Measurements from ENCODE around the gene KLHL40. TPM values are rescaled to one million over a fixed set of nuclear protein-coding genes. Genes with fewer than 3 reads are reported as not detected.
"Not testable (repeated sequence)": the region's sequence is repeated elsewhere in the genome, so short reads cannot be mapped to it uniquely, and the experiment has no call there.

Gene KLHL40
- polyA plus RNA-seq, 3 donors: 0.06 TPM; not detected in 2

DNA sequence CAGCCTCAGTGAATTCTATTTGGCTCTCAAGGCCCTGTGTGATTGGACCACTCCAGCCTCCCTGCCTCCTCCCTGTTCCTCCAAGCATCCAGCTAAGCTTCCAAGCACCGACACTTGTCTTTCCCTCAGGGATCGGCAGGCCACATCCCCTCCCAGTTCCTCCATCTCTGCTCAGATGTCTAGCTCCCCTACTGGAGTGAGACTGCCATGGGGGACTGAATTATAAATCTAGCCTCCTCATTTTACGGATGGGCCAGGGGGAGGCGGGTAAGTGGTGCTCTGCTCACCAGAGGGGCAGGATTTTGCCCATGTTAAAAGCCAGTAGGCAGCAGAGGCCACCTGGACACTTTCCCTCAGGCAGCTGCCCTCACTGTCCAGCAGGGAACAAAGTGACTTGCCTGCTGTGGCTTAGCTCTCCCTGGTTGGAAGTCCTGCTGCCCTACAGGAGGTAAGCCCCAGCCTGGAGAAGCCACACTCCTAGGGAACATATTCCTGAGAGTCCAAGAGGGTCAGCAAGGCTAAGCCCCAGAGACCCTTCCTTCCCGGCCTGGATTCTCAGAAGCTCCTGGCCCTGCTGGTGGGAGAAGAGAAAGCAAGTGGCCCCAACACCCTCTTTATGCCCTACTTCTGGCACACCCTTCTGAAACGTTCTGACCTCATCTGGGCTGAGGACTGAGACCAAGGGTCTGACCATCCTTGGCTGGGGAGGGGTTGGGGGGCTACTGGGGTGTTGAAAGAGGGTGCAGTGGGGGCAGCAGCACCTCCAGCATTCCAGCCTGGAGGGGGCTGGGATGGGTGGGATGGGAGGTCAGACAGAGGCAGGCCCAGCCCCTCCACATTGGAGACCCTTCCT is 26.4 kb downstream of the KLHL40 start:
- no peak for DNase-seq (ENCODE audit: extremely low read depth in 1 of 11, low read depth in 9 of 11, low spot score in 4 of 11)

DNA sequence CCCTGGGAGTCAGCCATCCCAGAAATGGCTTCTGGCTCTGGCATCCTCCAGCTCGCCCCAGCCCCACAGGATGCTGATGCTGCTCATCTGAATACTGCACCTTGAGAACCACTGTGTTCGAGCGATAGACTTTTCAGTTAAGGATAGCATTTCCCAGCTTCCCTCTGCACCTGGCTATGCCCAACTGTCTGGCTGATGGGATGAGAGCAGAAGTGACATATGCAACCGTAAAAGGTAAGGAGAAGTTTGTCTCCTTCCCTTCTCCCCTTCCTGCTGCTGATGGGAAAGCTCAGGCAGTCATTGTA is 27.0 kb downstream of the KLHL40 start:
- no peak for DNase-seq (ENCODE audit: extremely low read depth in 1 of 11, low read depth in 9 of 11, low spot score in 4 of 11)

DNA sequence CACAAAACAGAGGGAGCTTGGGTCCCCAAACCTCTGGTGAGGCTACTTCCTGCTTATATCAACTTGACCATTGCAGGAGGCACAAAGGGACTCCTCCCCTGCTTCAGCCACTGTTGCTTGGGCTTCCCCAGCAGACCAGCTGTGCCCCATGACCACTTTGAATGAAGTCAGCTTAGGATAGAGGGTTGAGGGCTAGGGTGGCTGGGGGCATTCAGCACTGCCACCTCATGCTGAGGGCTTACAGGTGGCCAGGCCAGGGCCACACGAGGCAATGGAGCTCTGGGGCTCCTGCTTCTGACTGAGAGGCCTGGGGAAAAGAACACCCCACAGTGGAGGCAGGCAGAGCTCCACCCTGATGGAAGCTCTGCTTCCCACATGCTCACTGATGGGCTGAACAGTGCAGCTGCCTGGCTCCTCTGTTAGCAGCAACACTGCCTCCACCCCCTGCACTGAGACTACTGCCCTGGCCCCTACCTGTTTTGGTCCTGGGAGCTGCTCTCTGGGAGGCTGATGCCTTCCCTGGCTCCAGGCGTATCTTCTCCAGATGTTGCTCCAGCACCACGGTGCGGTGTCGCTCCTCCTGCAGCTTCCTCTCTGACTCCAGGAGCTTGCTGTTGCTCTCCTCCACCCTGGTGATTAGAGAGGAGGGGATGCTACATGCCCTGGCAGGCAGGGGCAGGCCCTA is 27.5 kb downstream of the KLHL40 start:
- DNase-seq (ENCODE audit: extremely low read depth in 1 of 11, low read depth in 9 of 11, low spot score in 4 of 11): no peak

GRCh38 chr3:42713747-42714146 is 28.4 kb downstream of the KLHL40 start:
- no peak for DNase-seq (ENCODE audit: extremely low read depth in 1 of 11, low read depth in 9 of 11, low spot score in 4 of 11)

DNA sequence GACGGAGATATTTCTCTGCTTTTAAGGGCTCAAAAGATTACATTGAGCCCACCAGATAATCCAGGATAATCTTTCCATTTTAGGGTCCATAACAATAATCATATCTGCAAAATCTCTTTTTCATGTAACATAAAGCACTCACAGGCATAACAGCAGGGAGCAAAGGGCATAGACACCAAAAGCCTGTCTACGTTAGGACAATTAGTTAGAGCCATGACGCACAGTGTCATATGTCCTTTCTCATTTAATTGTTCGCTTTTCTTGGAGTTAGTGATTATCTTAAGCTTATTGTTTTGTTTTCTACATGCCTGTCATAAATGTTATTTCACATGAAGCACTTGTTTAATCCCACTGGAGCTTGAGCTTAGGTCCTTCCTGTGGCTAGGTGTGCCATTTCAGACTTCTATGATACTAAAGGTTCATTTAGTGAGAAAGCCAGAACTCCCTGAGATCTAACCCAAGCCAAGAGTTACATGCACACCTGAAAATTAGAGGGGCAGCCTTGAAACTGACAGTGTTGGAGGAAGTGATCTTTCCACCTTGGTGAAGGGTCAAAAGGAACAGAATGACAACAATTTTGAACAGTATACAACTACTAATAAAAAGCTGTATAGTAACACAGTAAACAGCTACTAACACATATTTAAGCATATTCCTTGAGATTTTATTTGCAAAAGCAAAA is 29.0 kb downstream of the KLHL40 start:
- DNase-seq (ENCODE audit: extremely low read depth in 1 of 11, low read depth in 9 of 11, low spot score in 4 of 11): no peak

- no peak for DNase-seq (ENCODE audit: extremely low read depth in 1 of 11, low read depth in 9 of 11, low spot score in 4 of 11)
Measured at GRCh38 chr3:42717306-42717705, 32.0 kb downstream of the KLHL40 start.

DNA sequence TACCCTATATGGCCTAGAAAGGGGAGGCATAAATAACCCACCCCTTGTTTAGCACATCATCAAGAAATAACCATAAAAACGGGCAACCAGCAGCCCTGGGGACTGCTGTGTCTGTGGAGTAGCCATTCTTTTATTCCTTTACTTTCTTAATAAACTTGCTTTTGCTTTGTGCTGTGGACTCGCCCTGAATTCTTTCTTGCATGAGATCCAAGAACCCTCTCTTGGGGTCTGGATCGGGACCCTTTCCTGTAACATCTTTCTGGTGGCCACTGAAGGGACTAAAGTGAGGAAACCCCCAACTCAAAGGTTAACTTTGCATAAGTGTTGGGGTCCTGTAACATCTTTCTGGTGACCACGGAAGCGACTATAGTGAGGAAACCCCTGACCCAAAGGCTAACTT is 33.0 kb downstream of the KLHL40 start:
- no peak for DNase-seq (ENCODE audit: extremely low read depth in 1 of 11, low read depth in 9 of 11, low spot score in 4 of 11)

- no peak for DNase-seq (ENCODE audit: extremely low read depth in 1 of 11, low read depth in 9 of 11, low spot score in 4 of 11)
Measured at GRCh38 chr3:42719002-42719401, 33.7 kb downstream of the KLHL40 start.

DNA sequence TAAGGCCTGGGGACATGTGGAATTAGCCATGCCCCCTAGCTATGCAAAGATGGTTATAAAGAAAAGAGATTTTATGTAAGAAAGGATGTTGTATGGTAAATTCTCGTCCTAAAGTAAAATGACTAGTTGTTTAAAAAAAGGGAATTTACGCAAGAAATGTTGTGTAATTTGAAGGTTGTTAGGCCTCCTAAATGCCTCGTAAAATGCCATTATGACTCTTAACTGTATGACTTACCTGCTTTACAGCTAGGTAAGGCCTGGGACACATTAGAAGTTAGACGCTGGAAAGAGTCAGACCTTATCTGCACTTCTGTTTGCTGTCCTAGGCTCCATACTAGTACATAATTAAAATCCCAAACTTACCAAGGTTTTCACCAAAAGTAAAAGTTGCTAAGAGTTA is 34.8 kb downstream of the KLHL40 start:
- no peak for DNase-seq (ENCODE audit: extremely low read depth in 1 of 11, low read depth in 9 of 11, low spot score in 4 of 11)

DNA sequence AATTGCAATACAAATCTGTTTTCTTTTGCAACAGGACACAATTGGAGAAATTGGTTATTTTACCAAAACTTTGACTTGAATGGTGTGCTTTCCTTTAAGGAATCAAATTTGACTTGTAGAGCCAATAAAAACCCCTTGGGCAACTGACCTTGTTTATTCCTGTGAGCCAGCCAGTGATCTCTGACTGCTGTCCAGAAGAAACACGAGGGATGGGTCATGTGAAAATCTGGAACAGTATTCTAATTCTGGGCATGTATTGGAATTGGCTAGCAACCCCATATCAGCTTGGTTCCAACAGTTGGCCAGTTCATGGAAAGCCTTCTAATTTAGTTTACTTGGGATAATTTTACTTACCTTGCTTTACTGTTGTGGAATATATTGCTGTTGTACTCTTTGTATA is 36.4 kb downstream of the KLHL40 start:
- DNase-seq (ENCODE audit: extremely low read depth in 1 of 11, low read depth in 9 of 11, low spot score in 4 of 11): no peak

DNA sequence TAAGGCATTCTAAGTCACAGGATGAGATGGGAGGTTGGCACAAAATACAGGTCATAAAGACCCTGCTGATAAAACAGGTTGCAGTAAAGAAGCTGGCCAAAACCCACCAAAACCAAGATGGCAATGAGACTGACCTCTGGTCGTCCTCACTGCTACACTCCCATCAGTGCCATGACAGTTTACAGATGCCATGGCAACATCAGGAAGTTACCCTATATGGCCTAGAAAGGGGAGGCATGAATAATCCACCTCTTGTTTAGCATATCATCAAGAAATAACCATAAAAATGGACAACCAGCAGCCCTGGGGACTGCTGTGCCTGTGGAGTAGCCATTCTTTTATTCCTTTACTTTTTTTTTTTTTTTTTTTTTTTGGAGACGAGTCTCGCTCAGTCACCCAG is 37.1 kb downstream of the KLHL40 start:
- not testable (repeated sequence) for DNase-seq (ENCODE audit: extremely low read depth in 1 of 11, low read depth in 9 of 11, low spot score in 4 of 11)

DNA sequence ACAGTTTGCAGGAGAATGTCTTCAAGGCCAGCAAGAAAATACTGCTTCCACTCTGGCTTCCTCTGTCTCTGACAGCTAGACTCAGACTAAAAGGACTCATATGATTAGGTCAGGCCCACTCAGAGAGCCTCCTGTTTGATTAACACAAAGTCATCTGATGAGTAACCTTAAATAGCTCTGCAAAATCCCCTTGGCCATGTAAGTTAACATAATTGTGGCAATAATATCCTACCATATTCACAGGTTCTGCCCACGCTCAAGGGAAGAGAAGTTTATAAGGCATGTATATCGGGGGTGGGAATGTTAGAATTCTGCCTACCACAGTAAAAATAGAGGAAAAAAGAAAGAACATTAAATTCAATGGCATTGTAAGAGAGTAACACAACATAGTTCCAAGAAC is 37.9 kb downstream of the KLHL40 start:
- DNase-seq (ENCODE audit: extremely low read depth in 1 of 11, low read depth in 9 of 11, low spot score in 4 of 11): no peak

GRCh38 chr3:42725454-42725853 is 40.1 kb downstream of the KLHL40 start:
- DNase-seq (ENCODE audit: extremely low read depth in 1 of 11, low read depth in 9 of 11, low spot score in 4 of 11): no peak

GRCh38 chr3:42728056-42728455 is 42.7 kb downstream of the KLHL40 start:
- no peak for DNase-seq (ENCODE audit: extremely low read depth in 1 of 11, low read depth in 9 of 11, low spot score in 4 of 11)

DNA sequence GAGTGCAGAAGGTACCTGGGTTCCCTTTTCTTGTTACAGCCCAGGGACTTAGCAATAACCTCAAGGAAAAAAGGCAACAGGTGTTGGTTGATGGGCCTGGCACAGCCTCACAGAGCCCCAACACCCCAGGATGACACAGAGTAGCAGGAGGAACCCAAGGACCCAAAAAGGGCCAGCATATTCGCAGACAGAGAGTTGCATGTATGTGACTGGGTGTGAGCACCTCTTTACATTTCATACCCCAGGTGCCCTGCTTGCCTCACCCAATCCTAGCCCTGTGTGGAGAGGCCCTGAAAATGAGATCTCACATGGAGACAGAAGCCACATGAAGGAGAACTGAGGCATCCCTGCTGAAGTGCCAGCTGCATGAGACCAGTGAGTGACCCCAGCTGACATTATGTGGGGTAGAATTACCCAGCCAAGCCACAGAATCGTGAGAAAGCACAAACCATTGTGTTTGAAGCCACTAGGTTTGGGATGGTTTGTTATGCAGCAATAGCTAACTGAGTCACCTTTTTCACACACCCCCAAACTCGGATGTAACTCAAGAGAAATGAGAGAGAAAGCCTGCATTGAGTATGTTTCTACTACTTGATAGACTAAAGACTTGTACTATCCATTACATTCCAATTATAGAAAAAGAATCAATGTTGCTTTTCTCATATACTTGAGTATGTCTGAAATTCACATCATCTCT is 43.5 kb downstream of the KLHL40 start:
- DNase-seq (ENCODE audit: extremely low read depth in 1 of 11, low read depth in 9 of 11, low spot score in 4 of 11): no peak

DNA sequence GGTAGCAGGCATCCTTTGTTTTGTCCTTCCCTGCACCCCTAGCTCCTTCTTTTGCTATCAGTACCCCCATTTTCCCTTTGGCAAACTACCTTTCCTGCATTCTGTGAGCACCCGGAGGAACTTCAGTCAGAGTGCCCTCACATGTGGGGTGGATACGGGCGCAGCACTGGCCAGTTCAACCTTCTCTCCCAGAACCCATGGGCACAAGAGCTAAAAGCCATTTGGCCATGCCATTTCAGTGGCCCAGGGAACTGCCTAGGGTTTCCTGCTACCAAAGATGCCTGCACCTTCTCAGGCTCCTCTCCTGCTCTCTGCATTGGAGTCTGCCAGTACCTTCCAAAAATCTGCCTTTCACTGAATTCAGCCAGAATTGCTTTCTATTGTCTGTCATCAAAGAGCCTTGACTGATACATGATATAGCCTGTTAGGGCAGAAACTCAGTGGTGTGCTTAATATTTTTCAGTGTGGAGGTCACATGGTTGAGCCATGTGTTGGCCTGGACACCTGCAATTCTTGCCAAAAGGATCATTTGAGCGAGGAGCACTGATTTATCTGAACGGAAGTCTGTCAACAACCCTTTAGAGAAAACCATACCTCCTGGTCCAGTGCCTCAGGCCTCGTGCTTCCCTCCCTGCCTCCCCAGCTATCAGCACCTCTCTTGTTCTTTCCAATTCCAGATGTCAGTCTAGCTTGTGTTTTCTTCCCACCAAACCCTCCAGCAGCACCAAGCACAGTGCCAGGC is 44.2 kb downstream of the KLHL40 start:
- no peak for DNase-seq (ENCODE audit: extremely low read depth in 1 of 11, low read depth in 9 of 11, low spot score in 4 of 11)

DNA sequence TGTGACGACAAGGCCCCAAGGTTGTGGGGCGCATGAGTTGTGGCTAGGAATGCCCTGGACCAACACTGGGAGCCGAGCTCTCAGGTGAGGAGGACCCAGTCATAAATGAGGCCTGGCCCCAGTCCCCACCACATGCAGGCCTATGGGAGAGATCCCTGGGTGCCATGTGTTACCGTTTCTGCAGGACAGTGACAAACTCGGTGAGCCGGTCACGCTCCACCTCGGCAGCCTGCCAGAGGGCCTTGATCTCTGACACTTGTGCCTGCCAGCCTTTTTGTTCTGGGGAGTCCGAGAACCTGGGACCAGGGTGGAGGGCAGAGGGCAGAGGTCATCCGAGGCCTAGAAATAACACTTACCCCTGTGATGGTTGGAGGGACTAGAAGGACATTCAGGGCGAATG is 45.0 kb downstream of the KLHL40 start:
- DNase-seq (ENCODE audit: extremely low read depth in 1 of 11, low read depth in 9 of 11, low spot score in 4 of 11): no peak

- no peak for DNase-seq (ENCODE audit: extremely low read depth in 1 of 11, low read depth in 9 of 11, low spot score in 4 of 11)
Measured at GRCh38 chr3:42730706-42731420, 45.5 kb downstream of the KLHL40 start.

All from renal cortex interstitium (tissue), 11 donors.